Upper lobe of left lung (tissue), 6 donors: ENCODE results near the gene DDX10. TPM values are rescaled to one million over a fixed set of nuclear protein-coding genes. Genes with fewer than 3 reads are reported as not detected.
"Not testable (repeated sequence)": the region's sequence is repeated elsewhere in the genome, so short reads cannot be mapped to it uniquely, and the experiment has no call there.

Source experiments
- ATAC-seq, 2 donors: fragments of 200-7000 bp; cut with Tn5 transposase; one replicate each; pipeline ENCODE4 v1.9.1; 2022; ENCODE audit warnings: mild to moderate bottlenecking in 2 of 2, moderate library complexity in 2 of 2; ENCODE audit not compliant: low FRiP score in 2 of 2
- DNase-seq, 2 donors: peaks; one replicate each; pipeline ENCODE4 v3.0.0-alpha.2; 2019 to 2020
- H3K27ac ChIP-seq, 4 donors: fragments of 200-600 bp; sonication (generic); one replicate each; pipeline ENCODE4 v1.5.1; 2016 to 2019
- H3K27me3 ChIP-seq, 4 donors: fragments of 200-600 bp; sonication (generic); one replicate each; pipeline ENCODE4 v1.5.1; 2017 to 2019
- H3K36me3 ChIP-seq, 4 donors: fragments of 200-600 bp; sonication (generic); one replicate each; pipeline ENCODE4 v1.5.1; 2016 to 2019
- H3K4me1 ChIP-seq, 4 donors: fragments of 200-600 bp; sonication (generic); one replicate each; pipeline ENCODE4 v1.5.1; 2018 to 2019
- H3K4me3 ChIP-seq, 4 donors: fragments of 200-600 bp; sonication (generic); one replicate each; pipeline ENCODE4 v1.5.1; 2017 to 2019; ENCODE audit warnings: mild to moderate bottlenecking in 2 of 4, moderate library complexity in 1 of 4
- H3K9me3 ChIP-seq, 4 donors: fragments of 200-600 bp; sonication (generic); one replicate each; pipeline ENCODE4 v1.5.1; 2018 to 2019
- CTCF ChIP-seq, 6 experiments: fragments of 450-650 bp in 4 of 6; fragments of 200-600 bp in 2 of 6; sonication (generic) in 2 of 6; IDR thresholded peaks; one replicate each; pipeline ENCODE4 v1.5.1; 2016 to 2019; ENCODE audit warnings: antibody characterized with exemption in 6 of 6
- EP300 ChIP-seq, 4 donors: sonication (generic); formaldehyde crosslinking; IDR thresholded peaks; one replicate each; pipeline ENCODE4 v1.5.1; 2017; ENCODE audit warnings: antibody characterized with exemption in 4 of 4, control low read depth in 2 of 4
- POLR2A ChIP-seq, 4 donors: fragments of 450-650 bp; IDR thresholded peaks; one replicate each; pipeline ENCODE4 v1.5.1; 2016 to 2017; ENCODE audit warnings: antibody characterized with exemption in 4 of 4, mild to moderate bottlenecking in 2 of 4
- POLR2AphosphoS5 ChIP-seq, 2 donors: sonication (generic); formaldehyde crosslinking; IDR thresholded peaks; one replicate each; pipeline ENCODE4 v1.5.1; 2017; ENCODE audit warnings: antibody characterized with exemption in 2 of 2
- WGBS, 2 donors: methylation state at CpG; one replicate each; pipeline ENCODE4 v1.1.5; 2017 to 2018; 5-methylcytosine and 5-hydroxymethylcytosine counted together
- total RNA-seq, 6 donors: library from RNA; depleted of rRNA in 4 of 6; stranded (reverse); fragments of >200 nt in 4 of 6; gene quantifications; one replicate each; pipeline versions ENCODE4 v1.1.0 to v1.2.1, GENCODE V29; 2016 to 2021
- donor health status: DM: no; HTN: no; CAD: no; lungs with moderate emphysema.
- donor health status: DM: no; HTN: yes; CAD: no; lungs with severe emphysema.

DDX10 gene
- total RNA-seq, 6 donors from 2014 or later: 9.0 to 25.2 (median 17.4) TPM

- ATAC-seq: no peak
- no peaks in the 10 kb centered on the region for H3K4me1 ChIP-seq
- H3K27me3 ChIP-seq: no peaks in the 10 kb centered on the region
- H3K36me3 ChIP-seq: no peaks in the 10 kb centered on the region
- no peak overlapping the region for H3K4me3 ChIP-seq
- H3K9me3 ChIP-seq: no peaks in the 10 kb centered on the region
- 60 to 74% methylated on average over 1 of the region's 1 CpG for WGBS, 2 donors
- TF ChIP-seq POLR2A (IDR thresholded peaks at IDR 0.05): no peak
- no peak for TF ChIP-seq CTCF (IDR thresholded peaks at IDR 0.05)
- no peak for TF ChIP-seq POLR2AphosphoS5 (IDR thresholded peaks at IDR 0.05)
- TF ChIP-seq EP300 (IDR thresholded peaks at IDR 0.05): no peak
- no peak overlapping the region for H3K27ac ChIP-seq
- DNase-seq: no peak
Observed at GRCh38 chr11:108768964-108769363, 104.1 kb downstream of the DDX10 start.

GRCh38 chr11:108774037-108774730, 109.3 kb downstream of the DDX10 start:
- no peak overlapping the region for H3K27ac ChIP-seq
- WGBS, 2 donors: 81 to 88% methylated on average over 5 of the region's 5 CpGs
- H3K4me1 ChIP-seq: no peaks in the 10 kb centered on the region
- no peak for TF ChIP-seq POLR2AphosphoS5 (IDR thresholded peaks at IDR 0.05)
- no peak for TF ChIP-seq CTCF (IDR thresholded peaks at IDR 0.05)
- no peak for TF ChIP-seq EP300 (IDR thresholded peaks at IDR 0.05)
- TF ChIP-seq POLR2A (IDR thresholded peaks at IDR 0.05): no peak
- H3K36me3 ChIP-seq: no peaks in the 10 kb centered on the region
- DNase-seq: no peak
- H3K4me3 ChIP-seq: no peak overlapping the region
- no peaks in the 10 kb centered on the region for H3K9me3 ChIP-seq
- no peaks in the 10 kb centered on the region for H3K27me3 ChIP-seq
- ATAC-seq: no peak

GRCh38 chr11:108775324-108775723, 110.5 kb downstream of the DDX10 start:
- Histone ChIP-seq H3K4me3 (no peak overlapping the region), H3K36me3 (no peaks in the 10 kb centered on the region), H3K4me1 (peaks cover 0 to 5% (median 0%) of the 10 kb centered on the region in 4 donors), H3K27me3 (no peaks in the 10 kb centered on the region), H3K27ac (no peak overlapping the region), H3K9me3 (no peaks in the 10 kb centered on the region)
- ATAC-seq (no peak), DNase-seq (no peak)
- WGBS, 2 donors: 93 to 96% methylated on average over 1 of the region's 1 CpG
- TF ChIP-seq CTCF (IDR thresholded peaks at IDR 0.05): no peak
- no peak for TF ChIP-seq EP300 (IDR thresholded peaks at IDR 0.05)
- no peak for TF ChIP-seq POLR2AphosphoS5 (IDR thresholded peaks at IDR 0.05)
- no peak for TF ChIP-seq POLR2A (IDR thresholded peaks at IDR 0.05)

- DNase-seq, H3K4me3 ChIP-seq, H3K36me3 ChIP-seq, ATAC-seq, H3K27me3 ChIP-seq, H3K4me1 ChIP-seq, H3K9me3 ChIP-seq, H3K27ac ChIP-seq: not testable (repeated sequence)
- 88 to 93% methylated on average over 4 of the region's 4 CpGs for WGBS, 2 donors
Observed at GRCh38 chr11:108779147-108779546, 114.3 kb downstream of the DDX10 start.

GRCh38 chr11:108780119-108780518, 115.2 kb downstream of the DDX10 start:
- no peaks in the 10 kb centered on the region for H3K27me3 ChIP-seq
- TF ChIP-seq CTCF (IDR thresholded peaks at IDR 0.05) (no peak), POLR2AphosphoS5 (IDR thresholded peaks at IDR 0.05) (no peak), EP300 (IDR thresholded peaks at IDR 0.05) (no peak), POLR2A (IDR thresholded peaks at IDR 0.05) (no peak)
- peaks cover 0 to 4% (median 0%) of the 10 kb centered on the region in 4 donors for H3K9me3 ChIP-seq
- H3K36me3 ChIP-seq: no peaks in the 10 kb centered on the region
- WGBS, 2 donors: 56 to 74% methylated on average over 1 of the region's 1 CpG
- no peak overlapping the region for H3K27ac ChIP-seq
- H3K4me1 ChIP-seq: peaks cover 0 to 6% (median 0%) of the 10 kb centered on the region in 4 donors
- no peak for DNase-seq
- no peak for ATAC-seq
- H3K4me3 ChIP-seq: no peak overlapping the region
